HG02678 (cell line): ENCODE results near the gene DLGAP5.

Experiments used
- ATAC-seq: cut with Tn5 transposase; IDR thresholded peaks from one replicate; pipeline ENCODE4 v1.9.1; 2021; ENCODE audit warnings: mild to moderate bottlenecking, moderate library complexity; ENCODE audit not compliant: unreplicated experiment

Gene DLGAP5

GRCh38 chr14:55116246-55117030, 74.9 kb downstream of the DLGAP5 start:
- ATAC-seq = no peak

GRCh38 chr14:55115861-55116245, 75.5 kb downstream of the DLGAP5 start:
- no peak for ATAC-seq

GRCh38 chr14:55115460-55115859, 75.9 kb downstream of the DLGAP5 start:
- no peak for ATAC-seq

- no peak for ATAC-seq
These were observed 76.7 kb downstream of the DLGAP5 start for GRCh38 chr14:55114720-55115119.

GRCh38 chr14:55111122-55111708, 80.2 kb downstream of the DLGAP5 start:
- no peak for ATAC-seq

GRCh38 chr14:55109836-55110235, 81.5 kb downstream of the DLGAP5 start:
- ATAC-seq = no peak

- peak; percentile 49 for ATAC-seq
These were observed 83.4 kb downstream of the DLGAP5 start for GRCh38 chr14:55107766-55108554.

GRCh38 chr14:55105991-55106390, 85.4 kb downstream of the DLGAP5 start:
- ATAC-seq = no peak

- no peak for ATAC-seq
These were observed 87.1 kb downstream of the DLGAP5 start for GRCh38 chr14:55103971-55104954.

GRCh38 chr14:55103005-55103640, 88.3 kb downstream of the DLGAP5 start:
- ATAC-seq = peak; percentile 36

- peak; percentile 68 for ATAC-seq
These were observed 89.2 kb downstream of the DLGAP5 start for GRCh38 chr14:55102141-55102621.

GRCh38 chr14:55101698-55102097, 89.7 kb downstream of the DLGAP5 start:
- ATAC-seq = no peak

GRCh38 chr14:55099756-55100155, 91.6 kb downstream of the DLGAP5 start:
- ATAC-seq = no peak

GRCh38 chr14:55098561-55098898, 92.9 kb downstream of the DLGAP5 start:
- ATAC-seq = no peak
